ENCODE results near the gene SALL1. TPM values are rescaled to one million over a fixed set of nuclear protein-coding genes. Genes with fewer than 3 reads are reported as not detected.

SALL1 gene
- total and polyA plus RNA-seq, 9 of the 15 experiments (the other 6 are each of a cell fraction or from before 2014, with no cell fraction given): not detected

DNA sequence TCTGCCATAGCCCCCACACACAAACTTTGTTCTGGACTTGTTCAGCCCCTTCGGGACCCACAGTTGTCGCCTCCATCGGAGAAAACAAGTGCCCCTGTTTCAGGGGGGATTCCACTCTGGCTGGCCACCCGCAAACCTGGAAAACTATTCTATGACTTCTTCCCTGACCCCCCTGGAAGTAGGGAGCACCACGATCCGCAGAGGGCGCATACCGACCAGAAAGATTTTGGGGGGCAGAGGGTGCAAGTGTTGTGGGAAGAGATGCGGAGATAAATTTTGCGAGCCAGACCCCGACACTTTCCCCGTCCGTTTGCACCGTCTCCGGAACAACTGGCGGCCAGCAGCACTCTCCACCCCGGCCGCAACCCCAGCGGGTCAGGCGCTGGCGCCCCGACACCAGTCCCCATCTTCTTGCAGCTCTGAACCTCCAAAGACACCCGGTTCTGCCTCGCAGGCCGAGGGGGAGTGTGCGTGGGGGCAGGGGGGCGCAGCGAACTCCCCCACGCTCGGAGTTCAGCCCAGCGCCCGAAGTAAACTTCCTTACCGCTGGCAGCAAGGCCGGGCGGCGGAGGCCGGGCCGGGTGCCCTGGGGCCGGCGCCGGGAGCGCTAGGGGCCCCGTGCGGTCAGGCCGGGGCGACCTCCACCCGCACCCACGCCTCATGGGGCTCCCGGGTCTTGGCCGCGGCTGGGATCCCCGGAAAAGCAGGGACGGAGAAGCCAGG lies 744 bp downstream of the SALL1 start (continued):
- TF ChIP-seq, protein P1, sequence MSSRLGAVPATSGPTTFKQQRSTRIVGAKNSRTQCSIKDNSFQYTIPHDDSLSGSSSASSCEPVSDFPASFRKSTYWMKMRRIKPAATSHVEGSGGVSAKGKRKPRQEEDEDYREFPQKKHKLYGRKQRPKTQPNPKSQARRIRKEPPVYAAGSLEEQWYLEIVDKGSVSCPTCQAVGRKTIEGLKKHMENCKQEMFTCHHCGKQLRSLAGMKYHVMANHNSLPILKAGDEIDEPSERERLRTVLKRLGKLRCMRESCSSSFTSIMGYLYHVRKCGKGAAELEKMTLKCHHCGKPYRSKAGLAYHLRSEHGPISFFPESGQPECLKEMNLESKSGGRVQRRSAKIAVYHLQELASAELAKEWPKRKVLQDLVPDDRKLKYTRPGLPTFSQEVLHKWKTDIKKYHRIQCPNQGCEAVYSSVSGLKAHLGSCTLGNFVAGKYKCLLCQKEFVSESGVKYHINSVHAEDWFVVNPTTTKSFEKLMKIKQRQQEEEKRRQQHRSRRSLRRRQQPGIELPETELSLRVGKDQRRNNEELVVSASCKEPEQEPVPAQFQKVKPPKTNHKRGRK (tag; IDR thresholded peaks at IDR 0.05): no peak

GRCh38 chr16:51149721-51150164 lies 1.3 kb downstream of the SALL1 start:
- H3K4me1 ChIP-seq (replicated peaks in 1 of 2; ENCODE audit: control insufficient read depth in 2 of 2, insufficient read depth in 2 of 2, low read length in 2 of 2): no peaks in the 10 kb centered on the region; a peak in 1 of 5 replicates
- H2AFZ ChIP-seq (ENCODE audit: low read depth, low read length): no peak overlapping the region
- ChIA-PET CTCF (ENCODE audit: low intra/inter-chr PET ratio) (no interaction called here), POLR2A (no interaction called here)
- TF ChIP-seq DLX4 (CRISPR knock-in tag; IDR thresholded peaks at IDR 0.05) (no peak), ASH1L (IDR thresholded peaks at IDR 0.05; ENCODE audit: borderline replicate concordance, low read depth, partially characterized antibody) (no peak), TEAD1 (CRISPR knock-in tag; IDR thresholded peaks at IDR 0.05) (no peak), ZNF561 (CRISPR knock-in tag; conservative IDR thresholded peaks at IDR 0.05) (no peak), GTF2F1 (IDR thresholded peaks at IDR 0.05; ENCODE audit: low read depth, low read length) (no peak), CAMTA2 (CRISPR knock-in tag; conservative IDR thresholded peaks at IDR 0.05) (no peak), RREB1 (CRISPR knock-in tag; IDR thresholded peaks at IDR 0.05) (no peak), NFYB (IDR thresholded peaks at IDR 0.05; ENCODE audit: extremely low read depth, insufficient read length) (no peak)
- DNase-seq (ENCODE audit: extremely low read depth in 1 of 4, low spot score in 3 of 4): no peak
- H3K9me3 ChIP-seq (replicated peaks; ENCODE audit: control insufficient read depth, insufficient read depth, low read depth, low read length): no peaks in the 10 kb centered on the region
- H3K9me1 ChIP-seq (ENCODE audit: control insufficient read depth, insufficient read depth, low read length): no peaks in the 10 kb centered on the region
- peaks cover 0 to 13% of the 10 kb centered on the region in 2 experiments; a peak in 1 of 5 replicates for H3K27me3 ChIP-seq (ENCODE audit: control insufficient read depth in 2 of 2, insufficient read depth in 2 of 2, low read length in 2 of 2)
- no peak overlapping the region for H3K9ac ChIP-seq (ENCODE audit: insufficient read depth in 1 of 2, low read depth in 2 of 2, low read length in 2 of 2)
- 2% methylated on average over 29 of the region's 35 CpGs for WGBS (ENCODE audit: insufficient coverage, low coverage, missing lambda C conversion rate)
- no peak overlapping the region for H3K4me3 ChIP-seq
- H3K27ac ChIP-seq (ENCODE audit: extremely low read depth, low read depth, low read length): no peak overlapping the region
- BruUV-seq (replicated peaks): no TSS peak
- no peaks in the 10 kb centered on the region for H3K36me3 ChIP-seq (ENCODE audit: control insufficient read depth, insufficient read depth, low read length)
- FAIRE-seq: no peak
- H3K79me2 ChIP-seq (ENCODE audit: control insufficient read depth, insufficient read depth, low read length): no peaks in the 10 kb centered on the region
- no peak overlapping the region for H3K4me2 ChIP-seq (ENCODE audit: insufficient read depth, low read length)
- no peak for ATAC-seq
- no peaks in the 10 kb centered on the region for H4K20me1 ChIP-seq (replicated peaks; ENCODE audit: control insufficient read depth, insufficient read depth, low read length)
- intact Hi-C loops (cut with micrococcal nuclease) (no loop called here), in situ Hi-C loops (cut with MboI) (no loop called here)

All from K562 (cell line).